ENCODE results near the gene SPG11.

The SPG11 gene

DNA sequence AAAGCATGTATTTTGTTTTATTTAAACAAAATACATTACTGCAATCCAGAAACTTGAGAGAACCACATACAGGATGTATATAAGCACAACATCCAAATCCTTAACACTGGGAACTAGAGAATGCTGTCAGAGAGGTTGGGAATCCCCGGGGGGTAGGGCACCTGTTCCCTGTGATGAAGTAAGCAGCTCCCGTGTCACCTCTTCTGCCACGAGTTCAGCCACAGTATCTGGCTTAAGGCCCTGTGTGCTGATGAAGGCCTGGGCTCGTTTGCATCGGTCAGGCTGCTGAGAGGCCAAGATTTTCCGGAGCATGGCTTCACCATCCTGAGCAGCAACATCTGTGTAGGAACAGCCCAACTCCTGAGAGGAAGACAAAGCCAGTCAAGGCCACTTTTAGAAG is 90.1 kb downstream of the SPG11 start:
- Histone ChIP-seq H3K27me3 (ENCODE audit: control insufficient read depth, low read length) (no peaks in the 10 kb centered on the region), H3K9me3 (ENCODE audit: control insufficient read depth, insufficient read depth, low read length) (no peaks in the 10 kb centered on the region), H3K4me3 (ENCODE audit: low read length) (no peak overlapping the region), H3K4me1 (ENCODE audit: control insufficient read depth, low read length) (no peaks in the 10 kb centered on the region), H3K9me2 (replicated peaks; ENCODE audit: control insufficient read depth, low read length) (no peaks in the 10 kb centered on the region), H3F3A (ENCODE audit: control insufficient read depth, insufficient read depth) (peaks cover 3% of the 10 kb centered on the region; the same call in 1 of the 2 replicates), H4K20me1 (ENCODE audit: control insufficient read depth, insufficient read depth, low read depth, low read length) (no peaks in the 10 kb centered on the region), H3K27ac (ENCODE audit: low read depth, low read length) (no peak overlapping the region), H3K36me3 (ENCODE audit: control insufficient read depth, low read length) (peaks cover 12% of the 10 kb centered on the region), H3K79me2 (ENCODE audit: control insufficient read depth, low read length) (no peaks in the 10 kb centered on the region), H3K4me2 (ENCODE audit: low read length) (no peak overlapping the region)
- TF ChIP-seq EZH2phosphoT487 (IDR thresholded peaks at IDR 0.05; ENCODE audit: borderline replicate concordance, low read length) = no peak
- TF ChIP-seq, protein P1, sequence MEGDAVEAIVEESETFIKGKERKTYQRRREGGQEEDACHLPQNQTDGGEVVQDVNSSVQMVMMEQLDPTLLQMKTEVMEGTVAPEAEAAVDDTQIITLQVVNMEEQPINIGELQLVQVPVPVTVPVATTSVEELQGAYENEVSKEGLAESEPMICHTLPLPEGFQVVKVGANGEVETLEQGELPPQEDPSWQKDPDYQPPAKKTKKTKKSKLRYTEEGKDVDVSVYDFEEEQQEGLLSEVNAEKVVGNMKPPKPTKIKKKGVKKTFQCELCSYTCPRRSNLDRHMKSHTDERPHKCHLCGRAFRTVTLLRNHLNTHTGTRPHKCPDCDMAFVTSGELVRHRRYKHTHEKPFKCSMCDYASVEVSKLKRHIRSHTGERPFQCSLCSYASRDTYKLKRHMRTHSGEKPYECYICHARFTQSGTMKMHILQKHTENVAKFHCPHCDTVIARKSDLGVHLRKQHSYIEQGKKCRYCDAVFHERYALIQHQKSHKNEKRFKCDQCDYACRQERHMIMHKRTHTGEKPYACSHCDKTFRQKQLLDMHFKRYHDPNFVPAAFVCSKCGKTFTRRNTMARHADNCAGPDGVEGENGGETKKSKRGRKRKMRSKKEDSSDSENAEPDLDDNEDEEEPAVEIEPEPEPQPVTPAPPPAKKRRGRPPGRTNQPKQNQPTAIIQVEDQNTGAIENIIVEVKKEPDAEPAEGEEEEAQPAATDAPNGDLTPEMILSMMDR (IDR thresholded peaks at IDR 0.05; ENCODE audit: low read depth, low read length, poor library complexity, severe bottlenecking) = no peak

DNA sequence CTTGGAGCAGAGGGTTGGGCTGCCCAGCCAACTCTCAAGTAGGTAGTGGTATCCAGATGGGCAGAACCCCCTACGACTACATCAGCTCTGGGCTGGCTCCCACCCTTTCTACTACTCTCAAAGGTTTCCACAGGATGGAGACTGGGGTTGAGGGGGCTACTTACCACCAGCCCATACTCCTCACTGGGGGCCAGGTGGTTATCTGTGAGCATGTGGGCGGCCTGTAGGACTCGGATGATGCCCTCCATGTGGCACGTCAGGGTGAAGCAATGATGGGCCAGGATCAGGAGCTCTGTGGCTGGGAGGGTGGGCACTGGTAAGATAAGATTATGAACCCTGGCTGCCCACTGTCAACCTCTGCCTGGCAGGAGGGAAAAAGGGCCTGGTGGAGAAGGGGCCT is 93.1 kb downstream of the SPG11 start:
- peaks cover 31% of the 10 kb centered on the region for H3K36me3 ChIP-seq (ENCODE audit: control insufficient read depth, low read length)
- H3K4me2 ChIP-seq (ENCODE audit: low read length) = no peak overlapping the region
- H3F3A ChIP-seq (ENCODE audit: control insufficient read depth, insufficient read depth) = peaks cover 13% of the 10 kb centered on the region
- H3K27ac ChIP-seq (ENCODE audit: low read depth, low read length) = no peak overlapping the region
- H4K20me1 ChIP-seq (ENCODE audit: control insufficient read depth, insufficient read depth, low read depth, low read length) = no peaks in the 10 kb centered on the region
- no peaks in the 10 kb centered on the region for H3K4me1 ChIP-seq (ENCODE audit: control insufficient read depth, low read length)
- no peaks in the 10 kb centered on the region for H3K79me2 ChIP-seq (ENCODE audit: control insufficient read depth, low read length)
- no peaks in the 10 kb centered on the region for H3K9me3 ChIP-seq (ENCODE audit: control insufficient read depth, insufficient read depth, low read length)
- H3K9me2 ChIP-seq (replicated peaks; ENCODE audit: control insufficient read depth, low read length) = no peaks in the 10 kb centered on the region
- TF ChIP-seq, protein P1 (IDR thresholded peaks at IDR 0.05; ENCODE audit: low read depth, low read length, poor library complexity, severe bottlenecking) = no peak
- TF ChIP-seq EZH2phosphoT487 (IDR thresholded peaks at IDR 0.05; ENCODE audit: borderline replicate concordance, low read length) = no peak
- H3K27me3 ChIP-seq (ENCODE audit: control insufficient read depth, low read length) = no peaks in the 10 kb centered on the region
- no peak overlapping the region for H3K4me3 ChIP-seq (ENCODE audit: low read length)

GRCh38 chr15:44569316-44569715 is 94.1 kb downstream of the SPG11 start:
- Histone ChIP-seq H3K4me1 (ENCODE audit: control insufficient read depth, low read length) (no peaks in the 10 kb centered on the region), H3K79me2 (ENCODE audit: control insufficient read depth, low read length) (no peaks in the 10 kb centered on the region), H3K9me2 (replicated peaks; ENCODE audit: control insufficient read depth, low read length) (no peaks in the 10 kb centered on the region), H3K36me3 (ENCODE audit: control insufficient read depth, low read length) (peaks cover 41% of the 10 kb centered on the region), H3K9me3 (ENCODE audit: control insufficient read depth, insufficient read depth, low read length) (peaks cover 3% of the 10 kb centered on the region; the same call in 1 of the 2 replicates), H3F3A (ENCODE audit: control insufficient read depth, insufficient read depth) (peaks cover 13% of the 10 kb centered on the region), H3K4me2 (ENCODE audit: low read length) (no peak overlapping the region), H4K20me1 (ENCODE audit: control insufficient read depth, insufficient read depth, low read depth, low read length) (no peaks in the 10 kb centered on the region), H3K27me3 (ENCODE audit: control insufficient read depth, low read length) (no peaks in the 10 kb centered on the region), H3K4me3 (ENCODE audit: low read length) (no peak overlapping the region), H3K27ac (ENCODE audit: low read depth, low read length) (no peak overlapping the region)
- TF ChIP-seq EZH2phosphoT487 (IDR thresholded peaks at IDR 0.05; ENCODE audit: borderline replicate concordance, low read length) = no peak
- TF ChIP-seq, protein P1 (IDR thresholded peaks at IDR 0.05; ENCODE audit: low read depth, low read length, poor library complexity, severe bottlenecking) = no peak
